Germinal center (tissue), 1 donor: Measurements from ENCODE around the gene PDGFC.

ENCODE experiments used
- DNase-seq: peaks from one replicate; pipeline ENCODE4 v3.0.0; 2012; ENCODE audit warnings: mixed read lengths, low spot score

The PDGFC gene

GRCh38 chr4:156746111-156746510 lies 225.5 kb downstream of the PDGFC start:
- DNase-seq: no peak

- DNase-seq: no peak
Measured at GRCh38 chr4:156738766-156739165, 232.8 kb downstream of the PDGFC start.

GRCh38 chr4:156734965-156735895 lies 236.4 kb downstream of the PDGFC start:
- DNase-seq: no peak

- DNase-seq: no peak
Measured at GRCh38 chr4:156733582-156733981, 238.0 kb downstream of the PDGFC start.

GRCh38 chr4:156732634-156733033 lies 239.0 kb downstream of the PDGFC start:
- no peak for DNase-seq

- no peak for DNase-seq
Measured at GRCh38 chr4:156729416-156729815, 242.2 kb downstream of the PDGFC start.

- DNase-seq: no peak
Measured at GRCh38 chr4:156725257-156725656, 246.3 kb downstream of the PDGFC start.

GRCh38 chr4:156723951-156724668 lies 247.5 kb downstream of the PDGFC start:
- DNase-seq: no peak

- DNase-seq: no peak
Measured at GRCh38 chr4:156718226-156718625, 253.4 kb downstream of the PDGFC start.

- DNase-seq: no peak
Measured at GRCh38 chr4:156711193-156711590, 260.4 kb downstream of the PDGFC start.
